K562 (cell line): ENCODE data around the gene MAGI2. TPM values are rescaled to one million over a fixed set of nuclear protein-coding genes. Genes with fewer than 3 reads are reported as not detected.
A peak's percentile ranks its signal among the peaks of the same experiment; 100 is the strongest.

Experiments
- ATAC-seq: fragments of 200-7000 bp; cut with Tn5 transposase; 3 replicates; pipeline ENCODE4 v1.9.1; 2020; ENCODE audit warnings: moderate library complexity
- BruUV-seq: library from RNA; stranded (reverse); fragments of 400-500 nt; replicated peaks from 2 replicates; lab custom pipeline; 2021; lab: Mats Ljungman, UMichigan
- CTCF ChIA-PET: fragments of 300-600 bp; formaldehyde crosslinking; extraction: SDS; loops from one replicate; lab custom pipeline; 2021; ENCODE audit warnings: low intra/inter-chr PET ratio; lab: Yijun Ruan, JAX
- POLR2A ChIA-PET: fragments of 300-600, 350-650 bp; sonication (Branson Sonifier 250); formaldehyde crosslinking; extraction: SDS; loops from one replicate; lab custom pipeline; 2021; ENCODE audit warnings: antibody characterized with exemption, inconsistent platforms; lab: Yijun Ruan, JAX
- DNase-seq, 4 experiments: peaks; one replicate each; pipeline versions ENCODE4 v3.0.0 to v3.0.0-alpha.2; 2011 to 2018; ENCODE audit warnings: low spot score in 3 of 4, mixed read lengths in 3 of 4; ENCODE audit errors: extremely low read depth in 1 of 4
- FAIRE-seq: peaks from 2 replicates; lab custom pipeline; 2011; peaks lifted over from hg19 to GRCh38; lab: Jason Lieb, UNC
- H2AFZ ChIP-seq: 2 replicates; pipeline ENCODE4 v1.6.0; 2011; ENCODE audit warnings: low read depth, low read length, control low read depth, inconsistent platforms
- H3K27ac ChIP-seq: fragments of 200-600 bp; 3 replicates; pipeline ENCODE4 v1.8.0; 2011; ENCODE audit warnings: low read depth, mild to moderate bottlenecking, control low read depth, inconsistent platforms, low read length, moderate library complexity, mixed read lengths; ENCODE audit errors: extremely low read depth
- H3K27me3 ChIP-seq, 2 experiments: fragments of 300-600 bp in 1 of 2; 2 replicates in 1 of 2; 3 replicates in 1 of 2; pipeline versions ENCODE4 v1.6.0 to v1.8.0; 2011; ENCODE audit warnings: inconsistent platforms in 2 of 2, low read length in 2 of 2, mild to moderate bottlenecking in 1 of 2, mixed read lengths in 1 of 2, moderate library complexity in 1 of 2; ENCODE audit not compliant: control insufficient read depth in 2 of 2, insufficient read depth in 2 of 2
- H3K36me3 ChIP-seq: fragments of 300-600 bp; 3 replicates; pipeline ENCODE4 v1.8.0; 2011; ENCODE audit warnings: mild to moderate bottlenecking, low read length, inconsistent platforms; ENCODE audit not compliant: control insufficient read depth, insufficient read depth
- H3K4me1 ChIP-seq, 2 experiments: fragments of 200-600 bp in 1 of 2; replicated peaks in 1 of 2; 2 replicates in 1 of 2; 3 replicates in 1 of 2; pipeline versions ENCODE4 v1.5.1 to v1.8.0; 2011; ENCODE audit warnings: inconsistent platforms in 2 of 2, low read length in 2 of 2, mild to moderate bottlenecking in 1 of 2, mixed read lengths in 1 of 2, moderate library complexity in 1 of 2; ENCODE audit not compliant: control insufficient read depth in 2 of 2, insufficient read depth in 2 of 2
- H3K4me2 ChIP-seq: 2 replicates; pipeline ENCODE4 v1.6.1; 2011; ENCODE audit warnings: low read length, control low read depth, inconsistent platforms, mixed read lengths; ENCODE audit not compliant: insufficient read depth
- H3K4me3 ChIP-seq: fragments of 200-600 bp; sonication (generic), shearing (Covaris generic); 2 replicates; pipeline ENCODE4 v1.5.1; 2016; ENCODE audit warnings: control low read depth, inconsistent platforms
- H3K79me2 ChIP-seq: fragments of 200-600 bp; 3 replicates; pipeline ENCODE4 v1.8.0; 2011; ENCODE audit warnings: low read length, inconsistent platforms; ENCODE audit not compliant: control insufficient read depth, insufficient read depth
- H3K9ac ChIP-seq, 2 experiments: 2 replicates each; pipeline versions ENCODE4 v1.6.0 to v1.6.1; 2011; ENCODE audit warnings: low read depth in 2 of 2, low read length in 2 of 2, control low read depth in 1 of 2, inconsistent platforms in 1 of 2, mild to moderate bottlenecking in 1 of 2, mixed read lengths in 1 of 2; ENCODE audit not compliant: insufficient read depth in 1 of 2
- H3K9me1 ChIP-seq: one replicate; pipeline ENCODE4 v1.6.0; 2011; ENCODE audit warnings: inconsistent platforms, mild to moderate bottlenecking, low read length, moderate library complexity; ENCODE audit not compliant: control insufficient read depth, insufficient read depth
- H3K9me3 ChIP-seq: replicated peaks from 2 replicates; pipeline ENCODE4 v1.5.1; 2011; ENCODE audit warnings: low read depth, low read length, inconsistent platforms; ENCODE audit not compliant: control insufficient read depth, insufficient read depth
- H4K20me1 ChIP-seq: replicated peaks from 2 replicates; pipeline ENCODE4 v1.6.1; 2011; ENCODE audit warnings: low read length, inconsistent platforms, mixed read lengths; ENCODE audit not compliant: control insufficient read depth, insufficient read depth
- CREB1 ChIP-seq, 2 experiments: sonication (generic) in 1 of 2; formaldehyde crosslinking in 1 of 2; IDR thresholded peaks; 2 replicates each; pipeline versions ENCODE4 v1.6.1 to v1.8.0; 2012 to 2022; ENCODE audit warnings: inconsistent platforms in 1 of 2, mild to moderate bottlenecking in 1 of 2, missing genetic modification reagents in 1 of 2, moderate library complexity in 1 of 2
- FUS ChIP-seq: fragments of 200-400 bp; formaldehyde crosslinking; optimal IDR thresholded peaks from 2 replicates; pipeline ENCODE3; 2017; ENCODE audit warnings: low read depth, low read length
- PCBP1 ChIP-seq: fragments of 200-400 bp; formaldehyde crosslinking; IDR thresholded peaks from 2 replicates; pipeline ENCODE4 v1.6.1; 2018; ENCODE audit warnings: mild to moderate bottlenecking, low read depth, low read length; ENCODE audit not compliant: poor library complexity, severe bottlenecking
- SREBF2 ChIP-seq: sonication (generic); formaldehyde crosslinking; IDR thresholded peaks from 2 replicates; pipeline ENCODE4 v1.4.0; 2020; ENCODE audit warnings: mild to moderate bottlenecking, missing genetic modification reagents
- WGBS: fragments of 100-300 bp; shearing (Covaris generic); methylation state at CpG from one replicate; pipeline ENCODE4 v1.1.6; 2016; ENCODE audit warnings: low coverage, mixed read lengths; ENCODE audit not compliant: insufficient coverage; ENCODE audit errors: missing lambda C conversion rate; 5-methylcytosine and 5-hydroxymethylcytosine counted together
- in situ Hi-C: fragments of 300-500 bp; cut with MboI; formaldehyde crosslinking; loops from 4 replicates; pipeline ENCODE4 v1.15.0; 2018; ENCODE audit warnings: inconsistent platforms, mixed read lengths
- intact Hi-C: fragments of 100-400 bp; cut with micrococcal nuclease; formaldehyde crosslinking; loops from 2 replicates; pipeline ENCODE4 v1.14.2; 2022
- polyA plus RNA-seq, 8 experiments: library from polyadenylated mRNA; depleted of rRNA in 4 of 8; stranded (reverse) in 5 of 8; unstranded in 3 of 8; fragments of >200 nt; fragmentation: Nextera tagmentation in 2 of 8; fragmentation: Illumina TruSeq in 1 of 8; extraction: Ambion mirVana in 2 of 8; extraction: Trizol in 1 of 8; gene quantifications; 2 replicates each; pipeline versions ENCODE4 v1.2.1 to v1.2.3, GENCODE V29; 2011 to 2014; ENCODE audit warnings: inconsistent platforms in 1 of 8, missing spikeins in 1 of 8
- total RNA-seq, 7 experiments: library from RNA; depleted of rRNA in 6 of 7; stranded (reverse); fragments of >200 nt in 6 of 7; fragmentation: Illumina TruSeq in 2 of 7; extraction: Trizol in 2 of 7; gene quantifications; 2 replicates each; pipeline versions ENCODE4 v1.2.1 to v1.2.3, GENCODE V29; 2011 to 2021; ENCODE audit warnings: low replicate concordance in 1 of 7
- TF ChIP-seq, protein P1 (sequence below), 2 experiments: fragments of 450-650 bp in 1 of 2; sonication (generic) in 1 of 2; formaldehyde crosslinking in 1 of 2; IDR thresholded peaks; 2 replicates each; pipeline versions ENCODE4 v1.7.1 to v1.9.0; 2016 to 2022; ENCODE audit warnings: inconsistent platforms in 1 of 2, mild to moderate bottlenecking in 1 of 2, missing genetic modification reagents in 1 of 2

Gene MAGI2
- total and polyA plus RNA-seq, 9 of the 15 experiments (the other 6 are each of a cell fraction or from before 2014, with no cell fraction given) = 0.27 to 1.4 (median 0.70) TPM

DNA sequence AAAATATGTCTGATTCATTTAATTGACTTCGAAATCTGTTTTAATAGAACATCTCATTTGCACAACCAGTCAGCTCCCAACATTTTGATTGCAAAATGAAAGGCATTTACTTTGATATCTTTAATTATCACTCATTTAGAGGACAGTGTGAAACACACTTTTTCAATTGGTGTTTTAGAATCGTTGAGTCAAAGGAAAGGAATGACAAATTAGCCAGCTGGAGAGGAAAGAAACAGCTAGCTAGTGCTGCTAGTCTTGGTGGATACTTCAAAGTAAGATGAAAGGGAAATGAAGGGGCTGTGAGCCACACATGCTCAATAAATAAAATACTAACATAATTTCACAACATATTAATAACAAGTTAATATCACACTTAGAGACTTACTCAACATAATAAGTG lies 1084.7 kb downstream of the MAGI2 start:
- H3K27me3 ChIP-seq = no peaks in the 10 kb centered on the region
- in situ Hi-C loops (no loop called here), intact Hi-C loops (no loop called here)
- H3K4me1 ChIP-seq = no peaks in the 10 kb centered on the region
- FAIRE-seq (no peak), DNase-seq (no peak), ATAC-seq (no peak)
- H3K9me1 ChIP-seq = no peaks in the 10 kb centered on the region
- no peak overlapping the region for H3K27ac ChIP-seq
- no peak overlapping the region for H3K4me2 ChIP-seq
- no TSS peak for BruUV-seq
- no peak overlapping the region for H2AFZ ChIP-seq
- H3K9ac ChIP-seq = no peak overlapping the region
- H3K36me3 ChIP-seq = no peaks in the 10 kb centered on the region
- H4K20me1 ChIP-seq = no peaks in the 10 kb centered on the region
- H3K4me3 ChIP-seq = no peak overlapping the region
- TF ChIP-seq PCBP1 (no peak), CREB1 (IDR thresholded peaks at IDR 0.05) (no peak), CREB1 (CRISPR knock-in tag; IDR thresholded peaks at IDR 0.05) (no peak)
- no peaks in the 10 kb centered on the region for H3K79me2 ChIP-seq
- ChIA-PET POLR2A (no interaction called here), CTCF (no interaction called here)
- 4% methylated on average over 2 of the region's 2 CpGs for WGBS
- no peaks in the 10 kb centered on the region for H3K9me3 ChIP-seq

GRCh38 chr7:78367280-78367773 lies 1086.1 kb downstream of the MAGI2 start:
- in situ Hi-C loops (no loop called here), intact Hi-C loops (no loop called here)
- no peak overlapping the region for H3K4me2 ChIP-seq
- BruUV-seq = no TSS peak
- ATAC-seq (no peak), FAIRE-seq (no peak), DNase-seq (no peak)
- no peaks in the 10 kb centered on the region for H3K79me2 ChIP-seq
- H3K4me3 ChIP-seq = no peak overlapping the region
- POLR2A ChIA-PET = no interaction called here
- H3K9me1 ChIP-seq = no peaks in the 10 kb centered on the region
- H3K9me3 ChIP-seq = no peaks in the 10 kb centered on the region
- no peaks in the 10 kb centered on the region for H4K20me1 ChIP-seq
- no peaks in the 10 kb centered on the region for H3K27me3 ChIP-seq
- H3K36me3 ChIP-seq = no peaks in the 10 kb centered on the region
- no peaks in the 10 kb centered on the region for H3K4me1 ChIP-seq
- H2AFZ ChIP-seq = no peak overlapping the region
- CTCF ChIA-PET = no interaction called here
- no peak overlapping the region for H3K27ac ChIP-seq
- no peak overlapping the region for H3K9ac ChIP-seq
- 0% methylated on average over 5 of the region's 5 CpGs for WGBS
- TF ChIP-seq, protein P1, sequence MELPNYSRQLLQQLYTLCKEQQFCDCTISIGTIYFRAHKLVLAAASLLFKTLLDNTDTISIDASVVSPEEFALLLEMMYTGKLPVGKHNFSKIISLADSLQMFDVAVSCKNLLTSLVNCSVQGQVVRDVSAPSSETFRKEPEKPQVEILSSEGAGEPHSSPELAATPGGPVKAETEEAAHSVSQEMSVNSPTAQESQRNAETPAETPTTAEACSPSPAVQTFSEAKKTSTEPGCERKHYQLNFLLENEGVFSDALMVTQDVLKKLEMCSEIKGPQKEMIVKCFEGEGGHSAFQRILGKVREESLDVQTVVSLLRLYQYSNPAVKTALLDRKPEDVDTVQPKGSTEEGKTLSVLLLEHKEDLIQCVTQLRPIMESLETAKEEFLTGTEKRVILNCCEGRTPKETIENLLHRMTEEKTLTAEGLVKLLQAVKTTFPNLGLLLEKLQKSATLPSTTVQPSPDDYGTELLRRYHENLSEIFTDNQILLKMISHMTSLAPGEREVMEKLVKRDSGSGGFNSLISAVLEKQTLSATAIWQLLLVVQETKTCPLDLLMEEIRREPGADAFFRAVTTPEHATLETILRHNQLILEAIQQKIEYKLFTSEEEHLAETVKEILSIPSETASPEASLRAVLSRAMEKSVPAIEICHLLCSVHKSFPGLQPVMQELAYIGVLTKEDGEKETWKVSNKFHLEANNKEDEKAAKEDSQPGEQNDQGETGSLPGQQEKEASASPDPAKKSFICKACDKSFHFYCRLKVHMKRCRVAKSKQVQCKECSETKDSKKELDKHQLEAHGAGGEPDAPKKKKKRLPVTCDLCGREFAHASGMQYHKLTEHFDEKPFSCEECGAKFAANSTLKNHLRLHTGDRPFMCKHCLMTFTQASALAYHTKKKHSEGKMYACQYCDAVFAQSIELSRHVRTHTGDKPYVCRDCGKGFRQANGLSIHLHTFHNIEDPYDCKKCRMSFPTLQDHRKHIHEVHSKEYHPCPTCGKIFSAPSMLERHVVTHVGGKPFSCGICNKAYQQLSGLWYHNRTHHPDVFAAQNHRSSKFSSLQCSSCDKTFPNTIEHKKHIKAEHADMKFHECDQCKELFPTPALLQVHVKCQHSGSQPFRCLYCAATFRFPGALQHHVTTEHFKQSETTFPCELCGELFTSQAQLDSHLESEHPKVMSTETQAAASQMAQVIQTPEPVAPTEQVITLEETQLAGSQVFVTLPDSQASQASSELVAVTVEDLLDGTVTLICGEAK (IDR thresholded peaks at IDR 0.05) = peak; percentile 78
- TF ChIP-seq, protein P1 (CRISPR knock-in tag; IDR thresholded peaks at IDR 0.05) = no peak
- TF ChIP-seq FUS (no peak), SREBF2 (CRISPR knock-in tag) (no peak)
